ENCODE data around the gene CHD9.
"Not testable (repeated sequence)": the region's sequence is repeated elsewhere in the genome, so short reads cannot be mapped to it uniquely, and the experiment has no call there.

Gene CHD9

DNA sequence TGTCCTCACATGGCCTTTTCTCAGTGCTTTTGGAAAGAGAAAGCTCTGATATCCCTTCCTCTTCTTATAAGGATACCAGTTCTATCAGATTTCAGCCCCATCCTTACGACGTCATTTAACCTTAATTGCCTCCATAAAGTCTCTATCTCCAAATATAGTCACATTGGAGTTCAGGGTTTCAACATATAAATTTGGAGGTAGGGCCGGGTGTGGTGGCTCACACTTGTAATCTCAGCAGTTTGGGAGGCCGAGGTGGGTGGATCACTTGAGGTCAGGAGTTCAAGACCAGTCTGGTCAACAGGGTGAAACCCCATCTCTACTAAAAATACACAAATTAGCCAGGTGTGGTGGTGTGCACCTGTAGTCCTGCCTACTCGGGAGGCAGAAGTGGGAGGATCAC lies 7.3 kb upstream of the CHD9 start:
- DNase-seq (ENCODE audit: low read depth) = not testable (repeated sequence)

DNA sequence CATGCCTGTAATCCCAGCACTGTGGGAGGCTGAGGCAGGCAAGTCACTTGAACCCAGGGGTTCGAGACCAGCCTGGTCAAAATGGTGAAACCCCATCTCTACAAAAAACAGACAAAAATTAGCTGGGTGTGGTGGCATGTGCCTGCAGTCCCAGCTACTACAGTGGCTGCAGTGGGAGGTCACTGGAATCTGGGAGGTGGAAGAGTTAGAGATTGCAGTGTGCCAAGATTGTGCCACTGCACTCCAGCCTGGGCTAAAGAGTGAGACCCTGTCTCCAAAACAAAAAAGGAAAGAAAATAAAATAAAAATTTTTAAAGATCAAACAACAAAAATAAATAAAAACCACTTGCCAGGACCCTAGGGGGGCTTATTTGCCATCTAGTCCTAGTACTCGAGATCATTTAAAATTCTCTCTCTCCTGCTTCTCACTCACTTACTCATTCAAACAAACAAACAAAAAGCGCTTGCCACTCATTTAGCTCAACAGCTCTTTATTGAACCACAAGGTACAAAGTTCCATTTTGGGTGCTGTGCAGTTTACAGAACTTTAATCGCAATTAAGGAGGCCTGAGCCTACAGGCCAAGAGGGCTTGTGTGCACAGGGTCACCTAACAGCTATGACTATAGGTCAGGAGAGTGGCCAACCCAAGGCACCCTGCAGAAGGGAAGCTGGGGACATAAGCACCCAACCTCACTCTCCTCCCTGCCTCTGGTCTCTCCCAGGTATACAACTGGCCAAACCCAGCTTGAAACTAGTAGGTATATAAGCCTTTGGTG lies 6.5 kb upstream of the CHD9 start:
- DNase-seq (ENCODE audit: low read depth) = no peak

DNA sequence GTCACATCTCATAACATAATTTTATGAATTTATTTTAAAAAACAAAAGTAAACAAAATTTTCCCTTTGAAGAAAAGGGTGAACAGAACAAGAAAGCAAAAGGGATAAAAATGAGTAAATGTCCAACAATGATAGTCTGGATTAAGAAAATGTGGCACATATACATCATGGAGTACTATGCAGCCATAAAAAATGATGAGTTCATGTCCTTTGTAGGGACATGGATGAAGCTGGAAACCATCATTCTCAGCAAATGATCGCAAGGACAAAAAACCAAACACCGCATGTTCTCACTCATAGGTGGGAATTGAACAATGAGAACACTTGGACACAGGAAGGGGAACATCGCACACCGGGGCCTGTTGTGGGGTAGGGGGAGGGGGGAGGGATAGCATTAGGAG lies 3.5 kb upstream of the CHD9 start:
- not testable (repeated sequence) for DNase-seq (ENCODE audit: low read depth)

DNA sequence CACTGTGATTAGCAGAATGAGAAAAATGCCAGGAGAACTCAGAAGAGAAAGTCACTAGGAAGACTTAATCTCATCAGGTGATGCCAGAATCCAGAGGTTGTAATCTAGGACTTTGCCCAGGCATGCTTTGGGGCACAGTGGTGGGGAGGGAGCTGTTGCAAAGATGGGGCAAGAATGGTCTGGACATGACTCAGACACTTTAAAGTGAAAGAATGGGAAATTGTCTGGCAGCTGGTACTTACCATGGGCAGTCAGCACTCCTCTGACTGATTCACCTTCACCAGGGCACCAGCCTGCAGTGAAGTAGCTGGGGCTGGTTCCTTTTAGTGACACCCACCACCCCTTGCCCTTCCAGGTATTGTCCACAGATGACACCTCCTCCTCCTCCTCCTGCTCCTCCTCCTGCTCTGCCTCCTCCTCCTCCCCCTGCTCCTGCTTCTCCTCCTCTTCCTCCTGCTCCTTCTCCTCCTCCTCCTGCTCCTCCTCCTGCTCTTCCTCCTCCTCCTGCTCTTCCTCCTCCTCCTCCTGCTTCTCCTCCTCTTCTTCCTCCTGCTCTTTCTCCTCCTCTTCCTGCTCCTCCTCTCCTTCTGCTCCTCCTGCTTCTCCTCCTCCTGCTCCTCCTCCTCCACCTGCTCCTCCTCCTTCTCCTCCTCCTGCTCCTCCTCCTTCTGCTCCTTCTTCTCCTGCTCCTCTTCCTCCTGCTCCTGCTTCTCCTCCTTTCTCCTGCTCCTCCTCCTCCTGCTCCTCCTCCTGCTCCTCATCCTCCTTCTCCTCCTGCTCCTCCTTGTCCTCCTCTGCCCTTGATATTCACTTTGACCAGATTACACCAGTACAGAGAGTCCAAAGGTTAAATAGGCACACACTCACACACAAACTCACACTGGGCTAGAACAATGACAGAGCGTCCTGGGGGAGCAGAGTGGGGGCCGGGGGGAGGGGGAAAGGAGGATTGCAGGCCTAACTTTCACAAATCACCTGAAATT lies 2.0 kb upstream of the CHD9 start, which contains the start of gene CHD9NB:
Gene CHD9NB (minus strand): TSS at position 379 of the 983 bp plus-strand sequence. CDS start 8,739 bp downstream, outside the sequence.
- no peak for DNase-seq (ENCODE audit: low read depth)

DNA sequence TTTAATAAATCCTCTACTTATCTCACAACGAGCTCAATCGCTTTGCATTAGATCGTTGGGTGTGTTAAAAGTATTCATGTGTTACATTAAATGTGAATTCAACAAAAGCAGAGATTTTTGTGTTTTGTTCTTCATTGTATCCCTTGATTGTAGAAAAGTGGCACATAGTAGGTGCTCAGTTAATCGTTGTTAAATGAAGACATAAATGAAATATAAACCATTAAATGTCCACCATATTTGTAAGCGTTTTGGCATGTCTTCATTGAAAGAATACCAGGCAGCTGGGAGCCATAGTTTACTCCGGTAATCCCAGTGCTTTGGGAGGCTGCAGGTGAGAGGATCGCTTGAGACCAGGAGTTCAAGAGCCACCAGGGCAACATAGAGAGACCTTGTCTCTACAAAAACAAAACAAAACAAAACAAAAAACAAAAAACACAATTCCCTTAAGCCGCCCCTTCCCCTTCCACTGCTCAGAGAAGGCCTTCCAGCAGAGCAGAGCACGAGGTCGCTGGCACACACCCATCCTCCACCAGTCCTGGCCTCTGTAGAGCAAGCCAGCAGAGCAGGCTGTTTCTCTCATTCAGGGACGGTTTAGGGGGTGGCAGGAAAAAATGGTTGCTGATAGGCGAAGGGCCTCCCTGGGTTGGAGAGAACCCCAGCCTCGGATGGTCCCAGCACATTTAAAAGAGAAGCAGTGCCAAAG lies 673 bp upstream of the CHD9 start:
- no peak for DNase-seq (ENCODE audit: low read depth)

DNA sequence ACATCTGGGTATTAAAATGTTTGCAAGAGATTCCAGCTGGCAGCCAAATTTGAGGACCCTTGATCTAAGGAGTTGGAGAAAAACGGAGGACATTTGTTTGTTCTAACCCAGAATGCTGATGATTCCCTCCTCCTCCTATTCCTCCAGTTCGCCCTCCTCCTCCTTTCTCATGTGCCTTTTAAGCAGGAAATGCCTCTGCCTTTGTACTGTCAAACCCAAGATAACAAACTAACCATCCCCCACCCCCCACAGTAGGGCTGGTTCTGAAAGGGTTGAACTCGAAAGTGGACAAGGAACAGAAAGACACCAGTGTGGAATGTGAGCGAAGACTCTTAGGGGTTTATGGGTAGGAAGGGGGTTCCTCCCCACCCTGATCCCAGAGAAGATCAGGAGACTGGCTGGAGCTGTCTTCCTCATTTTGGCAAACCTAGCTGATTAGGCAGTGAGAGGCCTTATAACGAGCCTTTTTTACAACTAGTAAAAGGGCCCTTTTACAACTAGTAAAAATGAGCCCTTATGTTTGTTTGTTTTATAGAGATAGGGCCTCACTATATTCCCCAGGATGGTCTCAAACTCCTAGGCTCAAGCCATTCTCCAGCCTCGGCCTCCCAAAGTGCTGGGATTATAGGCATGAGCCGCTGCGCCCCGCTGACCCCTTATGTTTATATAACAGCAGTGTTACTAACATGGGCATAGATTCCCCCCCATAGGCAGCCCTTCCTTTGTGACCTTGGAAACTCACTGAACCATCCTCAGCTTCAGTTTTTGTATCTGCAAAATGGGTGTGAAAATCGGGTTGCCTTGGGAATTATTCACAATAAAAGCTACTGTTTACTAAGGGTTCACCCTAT lies 975 bp downstream of the CHD9 start:
- no peak for DNase-seq (ENCODE audit: low read depth)

DNA sequence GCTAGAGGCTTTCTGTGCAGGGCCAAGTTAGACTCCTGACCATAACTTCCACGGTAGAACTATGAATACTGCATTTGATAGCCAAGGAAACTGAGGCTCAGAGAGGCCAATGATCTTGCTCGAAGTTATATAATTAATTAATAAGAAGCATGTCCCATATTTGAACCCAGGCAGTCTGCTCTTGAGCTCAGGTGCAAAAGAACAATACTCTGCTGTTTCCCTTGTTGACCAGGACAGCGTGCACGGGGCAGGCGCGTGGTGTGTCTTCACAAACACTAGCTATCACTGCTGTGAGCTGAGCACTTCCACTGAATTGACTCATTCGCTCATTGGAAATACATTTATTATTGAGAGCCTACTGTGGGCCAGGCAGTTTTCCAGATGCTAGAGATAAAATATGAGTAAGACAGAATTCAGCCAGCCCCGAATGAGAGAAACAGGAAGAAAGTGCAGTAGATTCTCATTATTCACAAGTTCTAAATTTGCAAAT lies 1.6 kb downstream of the CHD9 start:
- no peak for DNase-seq (ENCODE audit: low read depth)

DNA sequence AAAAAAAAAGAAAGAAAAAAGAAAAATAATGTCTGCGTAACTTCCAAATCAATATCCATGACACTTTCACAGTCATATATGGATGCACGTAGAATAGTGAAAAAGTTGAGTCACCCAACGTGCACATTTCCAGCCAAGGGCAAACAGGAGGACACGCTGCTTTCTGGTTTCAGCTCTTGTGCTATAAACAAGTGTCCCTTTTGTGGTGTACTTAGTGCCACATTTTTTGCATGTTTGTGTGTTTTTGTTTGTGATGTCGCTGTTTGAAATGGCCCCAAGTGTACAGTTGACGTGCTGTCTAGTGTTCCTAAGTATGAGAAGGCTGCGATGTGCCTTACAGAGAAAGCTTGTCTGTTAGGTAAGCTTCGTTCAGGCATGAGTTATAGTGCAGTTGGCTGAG lies 2.9 kb downstream of the CHD9 start:
- no peak for DNase-seq (ENCODE audit: low read depth)

DNA sequence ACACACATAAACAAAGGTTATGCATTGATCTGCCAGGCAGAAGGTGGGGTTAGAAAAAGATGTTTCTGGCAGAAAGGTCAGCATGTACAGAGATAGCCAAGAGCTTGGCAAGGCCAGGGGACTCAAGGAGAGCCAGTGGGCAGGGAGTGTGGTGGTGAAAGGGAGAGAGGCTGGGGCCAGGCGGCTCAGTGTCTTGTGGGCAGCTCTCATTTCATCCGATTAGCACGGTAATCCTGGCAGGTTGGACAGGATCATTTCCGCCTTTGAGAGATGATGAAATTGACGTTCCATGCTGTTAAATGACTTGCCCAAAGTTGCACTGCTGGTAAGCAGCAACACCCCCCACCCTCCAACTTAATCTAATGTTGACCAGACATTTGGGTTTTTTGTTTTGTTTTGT lies 3.6 kb downstream of the CHD9 start:
- DNase-seq (ENCODE audit: low read depth) = no peak

DNA sequence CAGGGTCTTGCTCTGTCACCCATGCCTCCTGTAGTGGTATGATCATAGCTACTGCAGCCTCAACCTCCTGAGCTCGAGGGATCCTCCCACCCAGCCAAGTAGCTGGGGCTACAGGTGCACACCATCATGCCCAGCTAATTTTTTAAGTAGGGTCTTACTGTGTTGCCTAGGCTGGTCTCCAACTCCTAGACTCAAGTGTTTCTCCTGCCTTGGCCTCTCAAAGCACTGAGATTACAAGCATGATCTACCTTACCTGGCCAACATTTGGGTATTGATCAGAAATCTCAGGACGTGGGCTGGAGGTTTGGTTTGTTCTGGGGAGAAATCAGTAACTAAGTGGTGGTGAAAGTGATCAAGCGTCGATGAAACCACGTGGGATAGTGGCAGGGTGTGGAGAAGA lies 4.1 kb downstream of the CHD9 start:
- no peak for DNase-seq (ENCODE audit: low read depth)

DNA sequence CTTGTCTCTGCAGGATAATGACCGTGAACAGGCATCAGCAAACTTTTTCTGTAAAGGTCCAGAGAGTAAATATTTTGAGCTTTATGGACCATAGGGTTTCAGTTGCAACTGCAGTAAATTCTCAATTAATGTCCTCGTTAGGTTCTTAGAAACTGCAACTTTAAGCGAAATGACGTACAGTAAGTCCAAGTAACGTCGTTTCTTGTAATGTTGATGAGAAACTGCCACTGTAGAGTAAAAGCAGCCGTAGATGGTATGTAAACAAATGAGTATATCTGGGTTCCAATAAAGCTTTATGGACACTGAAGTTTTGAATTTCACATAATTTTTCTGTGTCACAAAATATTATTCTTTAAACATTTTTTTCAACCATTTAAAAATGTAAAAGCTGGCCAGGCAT lies 4.9 kb downstream of the CHD9 start:
- DNase-seq (ENCODE audit: low read depth) = no peak

DNA sequence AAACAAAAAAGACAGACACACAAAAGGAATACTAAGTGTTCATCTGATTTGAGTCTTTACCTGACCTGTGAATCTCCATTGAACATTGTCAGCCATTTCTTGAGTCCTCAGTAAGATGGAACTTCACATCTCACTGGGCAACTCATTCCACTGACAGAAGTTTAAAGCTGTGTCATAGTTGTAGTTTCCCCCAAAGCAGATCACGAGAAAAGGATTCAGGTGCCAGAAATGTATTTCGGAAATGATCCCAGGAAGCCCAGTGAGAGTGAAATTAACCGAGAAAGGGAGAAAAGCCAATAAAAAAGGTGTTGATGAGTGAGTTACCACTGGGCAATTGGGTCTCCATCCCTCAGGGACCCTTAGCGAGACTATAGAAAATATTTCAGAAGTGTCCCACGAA lies 6.5 kb downstream of the CHD9 start:
- DNase-seq (ENCODE audit: low read depth) = no peak

DNA sequence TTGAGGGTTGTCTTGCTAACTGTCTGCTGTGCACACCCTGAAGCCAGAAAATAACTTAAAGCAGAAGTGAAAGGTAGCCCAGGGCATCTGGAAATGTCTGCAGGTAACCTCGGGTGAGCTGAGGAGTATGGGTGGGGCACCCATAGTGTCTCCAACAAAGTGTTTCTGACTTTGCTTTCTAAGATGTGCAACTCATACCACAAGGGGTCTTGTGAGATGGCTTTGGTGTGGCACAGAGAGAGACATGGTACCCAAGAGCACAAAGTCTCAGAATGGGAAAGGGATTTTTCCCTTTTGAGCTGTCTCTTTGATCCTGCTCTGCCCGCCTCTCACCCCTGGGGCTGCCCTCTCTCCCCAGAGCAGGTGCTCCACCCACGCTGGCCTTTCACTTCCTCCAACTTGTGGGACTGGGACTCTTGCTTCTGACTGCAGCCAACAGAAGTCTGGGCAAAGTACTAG lies 6.9 kb downstream of the CHD9 start:
- no peak for DNase-seq (ENCODE audit: low read depth)

DNA sequence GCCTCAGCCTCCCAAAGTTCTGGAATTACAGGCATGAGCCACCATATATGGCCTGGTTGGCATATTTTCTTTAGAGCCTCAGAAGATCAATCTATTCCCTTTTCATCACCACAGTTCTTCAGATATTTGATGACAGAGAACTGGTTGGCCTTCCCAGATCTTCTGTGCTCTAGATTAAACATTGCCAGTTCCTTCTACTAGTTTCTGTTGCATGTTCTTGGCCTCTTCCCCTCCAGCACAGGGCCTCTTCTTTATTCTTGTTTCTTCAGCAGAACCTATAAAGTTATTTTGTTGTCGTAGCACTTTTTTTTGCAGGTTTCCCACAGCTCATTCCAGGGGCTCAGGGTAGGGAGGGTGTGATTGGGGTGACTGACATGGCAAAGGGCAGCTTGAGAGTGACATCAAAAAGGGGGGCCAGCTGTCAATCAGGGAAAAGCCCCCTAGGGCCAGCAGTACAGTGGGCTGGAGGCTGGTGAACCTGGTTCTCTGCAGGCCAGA lies 9.3 kb downstream of the CHD9 start:
- no peak for DNase-seq (ENCODE audit: low read depth)

DNA sequence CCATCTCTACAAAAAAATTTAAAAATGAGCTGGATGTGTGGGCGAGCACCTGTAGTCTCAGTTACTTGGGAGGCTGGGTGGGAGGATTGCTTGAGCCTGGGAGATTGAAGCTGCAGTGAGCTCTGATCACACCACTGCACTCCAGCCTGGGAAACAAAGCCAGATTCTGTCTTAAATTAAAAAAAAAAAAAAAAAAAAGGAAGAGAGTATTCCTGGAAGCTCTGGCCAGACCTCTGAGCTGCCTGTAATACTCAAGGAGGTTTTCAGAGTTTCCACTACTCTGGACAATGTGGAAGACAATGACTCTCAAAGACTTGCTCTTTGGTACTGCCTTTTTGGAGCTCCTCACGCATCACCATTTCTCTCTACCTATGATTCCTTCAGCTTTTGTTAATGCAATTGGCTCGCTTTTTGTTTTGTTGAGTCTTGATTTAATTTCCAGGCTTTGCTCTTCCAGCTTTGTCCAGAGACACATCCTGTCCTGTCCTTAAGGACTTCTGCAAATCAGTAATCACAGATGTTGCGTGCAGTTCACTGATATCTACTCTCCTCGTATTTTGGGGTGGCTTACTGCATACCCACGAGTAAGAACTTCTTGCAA lies 10.8 kb downstream of the CHD9 start:
- no peak for DNase-seq (ENCODE audit: low read depth)

DNA sequence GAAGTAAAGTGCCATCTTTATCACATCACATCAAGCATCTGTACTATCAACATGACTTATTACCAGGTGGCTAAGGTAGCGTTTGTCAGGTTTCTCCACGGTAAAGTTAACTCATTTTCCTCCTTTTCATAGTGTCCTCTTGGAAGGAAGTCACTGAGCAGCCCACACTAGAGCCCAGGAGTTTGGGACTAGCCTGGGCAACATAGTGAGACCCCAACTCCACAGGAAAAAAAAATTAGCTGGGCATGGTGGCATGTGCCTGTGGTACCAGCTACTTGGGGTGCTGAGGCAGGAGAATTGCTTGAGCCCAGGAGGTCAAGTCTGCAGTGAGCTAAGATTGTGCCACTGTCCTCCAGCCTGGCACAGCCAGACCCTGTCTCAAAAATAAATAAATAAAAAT lies 12.9 kb downstream of the CHD9 start:
- DNase-seq (ENCODE audit: low read depth) = no peak

DNA sequence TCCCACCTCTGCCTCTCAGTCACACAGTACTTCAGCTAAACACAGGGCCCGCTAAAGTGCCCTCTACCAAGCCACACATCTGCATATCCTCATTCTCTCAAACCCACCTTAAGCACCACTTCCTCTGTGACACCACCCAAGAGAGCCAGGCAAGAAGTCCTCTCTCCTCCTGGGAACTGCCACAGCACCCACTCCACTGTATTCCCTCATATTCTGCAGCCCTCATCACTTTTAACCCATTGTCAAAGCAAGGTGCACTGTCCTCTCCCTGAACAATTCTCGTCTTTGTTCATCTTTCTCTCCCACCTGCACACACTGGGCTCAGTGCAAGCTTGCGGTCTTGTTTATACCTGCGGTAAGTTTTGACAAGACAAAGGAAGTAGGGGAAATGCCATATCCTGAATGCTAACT lies 13.6 kb downstream of the CHD9 start:
- DNase-seq (ENCODE audit: low read depth) = no peak

DNA sequence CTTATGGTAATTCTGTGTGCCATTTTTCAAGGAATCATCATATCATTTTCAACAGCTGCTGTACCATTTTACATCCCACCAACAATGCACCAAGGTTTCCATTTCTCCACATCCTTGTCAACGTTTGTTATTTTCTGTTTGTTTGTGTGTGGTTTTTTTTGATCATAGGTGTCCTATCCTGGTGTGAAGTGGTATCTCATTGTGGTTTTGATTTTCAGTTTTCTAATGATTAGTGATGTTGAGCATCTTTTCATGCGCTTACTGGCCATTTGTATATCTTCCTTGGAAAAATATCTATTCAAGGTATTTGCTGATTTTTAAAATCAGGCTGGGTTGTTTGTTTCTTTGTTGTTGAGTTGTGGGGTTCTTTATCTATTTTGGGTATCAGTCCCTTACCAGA lies 15.0 kb downstream of the CHD9 start:
- no peak for DNase-seq (ENCODE audit: low read depth)

DNA sequence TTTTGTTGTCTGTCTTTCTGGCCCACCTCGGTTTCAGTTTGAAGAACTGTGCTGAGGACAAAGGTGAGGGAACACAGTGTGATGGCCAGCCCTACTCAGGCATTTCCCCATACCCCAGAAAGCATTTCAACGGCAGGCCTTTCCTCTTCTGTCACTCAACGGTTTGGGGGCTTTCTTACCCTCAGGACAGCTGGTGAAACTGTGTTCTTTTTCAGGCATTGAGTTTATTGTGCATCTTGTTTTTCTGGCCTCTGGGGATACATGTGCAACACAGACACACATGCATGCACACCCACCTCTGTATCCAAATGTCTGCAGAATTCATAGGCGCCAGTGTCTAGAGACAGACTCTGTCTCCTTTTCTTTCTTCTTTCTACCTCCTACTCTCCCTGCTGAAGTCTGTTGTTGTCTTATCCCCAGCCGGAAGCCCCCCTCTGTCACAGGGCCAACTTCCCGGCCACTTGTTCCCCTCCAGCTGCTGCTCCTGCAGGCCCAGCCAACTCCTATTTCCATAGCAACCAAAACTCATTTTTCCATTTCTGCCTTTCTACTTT lies 17.0 kb downstream of the CHD9 start:
- DNase-seq (ENCODE audit: low read depth) = no peak

DNA sequence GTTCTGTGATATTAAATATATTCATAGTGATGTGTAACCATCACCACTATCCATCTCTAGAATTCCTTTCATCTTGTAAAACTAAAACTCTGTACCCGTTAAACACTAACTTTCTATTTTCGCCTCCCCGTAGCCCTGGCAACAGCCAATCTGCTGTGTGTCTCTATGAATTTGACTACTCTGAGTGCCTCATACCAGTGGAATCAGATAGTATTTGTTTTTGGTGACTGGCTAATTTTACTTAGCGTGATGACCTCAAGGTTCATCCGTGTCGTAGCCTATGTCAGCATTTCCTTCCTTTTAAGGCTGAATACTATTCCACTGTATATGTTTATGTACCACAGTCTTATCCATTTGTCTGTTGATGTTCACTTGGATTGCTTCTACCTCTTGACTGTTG lies 18.2 kb downstream of the CHD9 start:
- DNase-seq (ENCODE audit: low read depth) = no peak
